ENCODE results near the gene ASPRV1.

The ASPRV1 gene

DNA sequence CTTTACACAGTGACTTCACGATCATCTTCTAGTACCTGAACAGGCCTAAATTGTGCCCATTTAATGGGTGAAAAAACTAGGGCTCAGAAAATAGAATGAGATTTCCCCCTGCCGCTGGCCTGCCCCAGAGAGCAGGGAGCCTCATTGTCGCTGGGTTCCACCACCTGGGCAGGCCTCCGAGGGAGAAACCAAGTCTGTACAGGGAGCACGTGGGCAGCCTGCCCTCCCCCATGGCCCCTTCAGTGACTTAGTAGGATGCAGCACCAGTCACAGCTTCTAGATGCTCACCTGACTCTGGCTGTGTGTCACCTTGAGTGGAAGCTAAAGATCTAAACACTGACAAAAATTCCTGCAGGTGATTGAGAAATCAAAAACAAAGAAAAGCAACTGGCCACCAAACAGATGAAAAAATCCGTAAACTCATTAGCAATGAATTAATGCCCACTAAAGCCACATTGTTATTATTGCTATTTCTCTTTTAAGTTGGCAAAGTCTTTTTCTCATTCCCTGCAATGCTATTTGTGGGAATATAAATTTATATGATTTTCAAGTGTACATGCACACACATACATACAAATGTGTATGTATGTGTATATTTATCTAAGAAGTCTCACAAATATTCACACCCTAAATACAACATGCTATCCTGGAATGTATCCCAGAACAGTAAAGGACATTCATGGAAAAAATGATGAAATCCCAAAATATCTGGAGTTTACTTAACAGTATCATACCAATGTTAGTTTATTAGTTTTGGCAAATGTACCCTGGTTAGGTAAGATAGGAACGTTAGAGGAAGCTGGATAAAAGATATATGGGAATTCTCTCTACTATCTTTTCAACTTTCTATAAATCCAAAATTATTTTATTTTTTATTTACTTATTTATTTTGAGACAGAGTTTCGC lies 18.7 kb upstream of the ASPRV1 start:
- TF ChIP-seq POLR2AphosphoS5 (IDR thresholded peaks at IDR 0.05; ENCODE audit: low read depth, low read length): no peak
- no peak for TF ChIP-seq FOXP2 (optimal IDR thresholded peaks at IDR 0.05; ENCODE audit: borderline replicate concordance, extremely low read depth, extremely low read length, insufficient read depth)
- TF ChIP-seq TAF1 (IDR thresholded peaks at IDR 0.05; ENCODE audit: borderline replicate concordance, insufficient read depth, low read length): no peak
- TF ChIP-seq SIN3A (IDR thresholded peaks at IDR 0.05; ENCODE audit: borderline replicate concordance, insufficient read depth, low read length): no peak
- TF ChIP-seq, protein P1, sequence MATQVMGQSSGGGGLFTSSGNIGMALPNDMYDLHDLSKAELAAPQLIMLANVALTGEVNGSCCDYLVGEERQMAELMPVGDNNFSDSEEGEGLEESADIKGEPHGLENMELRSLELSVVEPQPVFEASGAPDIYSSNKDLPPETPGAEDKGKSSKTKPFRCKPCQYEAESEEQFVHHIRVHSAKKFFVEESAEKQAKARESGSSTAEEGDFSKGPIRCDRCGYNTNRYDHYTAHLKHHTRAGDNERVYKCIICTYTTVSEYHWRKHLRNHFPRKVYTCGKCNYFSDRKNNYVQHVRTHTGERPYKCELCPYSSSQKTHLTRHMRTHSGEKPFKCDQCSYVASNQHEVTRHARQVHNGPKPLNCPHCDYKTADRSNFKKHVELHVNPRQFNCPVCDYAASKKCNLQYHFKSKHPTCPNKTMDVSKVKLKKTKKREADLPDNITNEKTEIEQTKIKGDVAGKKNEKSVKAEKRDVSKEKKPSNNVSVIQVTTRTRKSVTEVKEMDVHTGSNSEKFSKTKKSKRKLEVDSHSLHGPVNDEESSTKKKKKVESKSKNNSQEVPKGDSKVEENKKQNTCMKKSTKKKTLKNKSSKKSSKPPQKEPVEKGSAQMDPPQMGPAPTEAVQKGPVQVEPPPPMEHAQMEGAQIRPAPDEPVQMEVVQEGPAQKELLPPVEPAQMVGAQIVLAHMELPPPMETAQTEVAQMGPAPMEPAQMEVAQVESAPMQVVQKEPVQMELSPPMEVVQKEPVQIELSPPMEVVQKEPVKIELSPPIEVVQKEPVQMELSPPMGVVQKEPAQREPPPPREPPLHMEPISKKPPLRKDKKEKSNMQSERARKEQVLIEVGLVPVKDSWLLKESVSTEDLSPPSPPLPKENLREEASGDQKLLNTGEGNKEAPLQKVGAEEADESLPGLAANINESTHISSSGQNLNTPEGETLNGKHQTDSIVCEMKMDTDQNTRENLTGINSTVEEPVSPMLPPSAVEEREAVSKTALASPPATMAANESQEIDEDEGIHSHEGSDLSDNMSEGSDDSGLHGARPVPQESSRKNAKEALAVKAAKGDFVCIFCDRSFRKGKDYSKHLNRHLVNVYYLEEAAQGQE (IDR thresholded peaks at IDR 0.05; ENCODE audit: insufficient read depth in 1 of 2, low read depth in 2 of 2, low read length in 2 of 2): no peak

DNA sequence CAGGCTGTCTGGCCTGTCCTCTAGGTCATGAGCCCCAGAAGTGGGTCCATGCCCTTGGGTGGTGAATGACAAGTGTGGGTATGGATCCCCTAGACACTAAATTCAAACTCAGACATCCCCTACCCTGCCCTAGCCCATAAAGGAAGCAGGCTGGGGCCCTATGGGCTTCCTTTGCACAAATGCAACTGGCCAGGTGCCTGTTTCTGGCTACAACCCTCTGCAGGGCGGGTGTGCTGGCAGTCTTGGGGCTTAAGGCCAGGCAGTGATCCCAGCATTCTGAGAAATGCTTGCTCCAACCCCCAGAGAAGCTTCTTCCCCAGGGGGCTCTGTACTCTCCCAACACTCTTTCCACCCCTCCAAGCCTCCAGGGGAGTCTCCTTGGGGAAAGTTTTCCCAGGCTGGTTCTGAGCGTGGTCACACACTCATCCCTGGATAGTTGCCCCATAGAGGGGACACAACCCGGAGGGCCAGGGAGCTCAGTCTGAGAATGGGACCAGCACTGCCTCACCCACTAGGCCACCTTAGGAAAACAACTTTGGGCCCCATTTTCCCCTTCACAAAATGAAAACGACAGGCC lies 16.6 kb upstream of the ASPRV1 start:
- TF ChIP-seq POLR2AphosphoS5 (IDR thresholded peaks at IDR 0.05; ENCODE audit: low read depth, low read length) (no peak), TAF1 (IDR thresholded peaks at IDR 0.05; ENCODE audit: borderline replicate concordance, insufficient read depth, low read length) (no peak), SIN3A (IDR thresholded peaks at IDR 0.05; ENCODE audit: borderline replicate concordance, insufficient read depth, low read length) (no peak), FOXP2 (optimal IDR thresholded peaks at IDR 0.05; ENCODE audit: borderline replicate concordance, extremely low read depth, extremely low read length, insufficient read depth) (no peak)
- TF ChIP-seq, protein P1 (IDR thresholded peaks at IDR 0.05; ENCODE audit: insufficient read depth in 1 of 2, low read depth in 2 of 2, low read length in 2 of 2): no peak

DNA sequence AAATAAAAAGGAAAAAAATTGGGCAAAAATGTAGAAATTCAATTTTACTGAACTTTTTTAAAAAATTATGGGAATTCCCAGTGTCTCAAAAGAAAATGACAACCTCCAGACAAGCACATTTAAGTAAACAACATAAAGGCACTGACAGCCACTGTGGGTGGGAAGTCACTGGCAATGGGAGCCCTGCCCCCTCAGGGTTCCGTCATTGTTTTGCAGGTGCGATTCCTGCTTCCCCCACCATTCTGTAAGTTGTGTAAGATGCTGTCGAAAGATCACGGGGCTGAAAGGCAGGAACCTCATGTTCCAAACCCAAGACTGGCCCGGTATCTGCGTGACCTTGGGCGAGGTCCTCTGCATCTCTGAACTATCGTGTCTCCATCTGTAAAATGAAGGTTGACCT lies 15.8 kb upstream of the ASPRV1 start:
- TF ChIP-seq, protein P1 (IDR thresholded peaks at IDR 0.05; ENCODE audit: insufficient read depth in 1 of 2, low read depth in 2 of 2, low read length in 2 of 2): no peak
- TF ChIP-seq SIN3A (IDR thresholded peaks at IDR 0.05; ENCODE audit: borderline replicate concordance, insufficient read depth, low read length): no peak
- TF ChIP-seq FOXP2 (optimal IDR thresholded peaks at IDR 0.05; ENCODE audit: borderline replicate concordance, extremely low read depth, extremely low read length, insufficient read depth): no peak
- no peak for TF ChIP-seq TAF1 (IDR thresholded peaks at IDR 0.05; ENCODE audit: borderline replicate concordance, insufficient read depth, low read length)
- no peak for TF ChIP-seq POLR2AphosphoS5 (IDR thresholded peaks at IDR 0.05; ENCODE audit: low read depth, low read length)

DNA sequence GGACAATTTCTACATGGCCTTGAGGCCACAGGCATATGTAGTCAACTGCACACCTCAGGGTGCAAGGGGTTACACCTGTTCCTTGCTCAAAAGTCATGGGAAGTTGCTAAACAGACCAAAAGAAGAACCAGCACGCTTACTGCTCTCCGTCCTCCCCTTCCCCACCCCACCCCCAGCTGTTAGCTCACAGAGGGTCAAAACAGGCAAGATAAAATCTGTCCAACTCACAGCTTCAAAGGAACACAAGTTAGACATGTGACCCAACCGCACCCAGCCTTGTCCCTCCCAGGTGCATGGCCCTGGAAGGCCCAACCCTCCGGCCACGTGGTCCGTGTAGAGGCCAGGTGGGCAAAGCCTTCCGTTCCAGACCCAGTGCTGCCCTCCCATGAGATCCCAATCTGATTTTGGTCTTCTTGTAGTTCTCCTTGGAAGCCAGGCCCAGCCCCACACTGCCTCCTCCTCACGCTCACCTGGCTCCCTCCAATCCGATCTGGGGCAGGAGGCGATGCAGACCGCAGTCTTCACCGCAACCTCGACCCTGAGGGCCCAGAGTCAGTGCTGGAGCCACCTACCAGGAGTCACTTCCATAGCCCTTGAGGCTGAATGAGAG lies 14.5 kb upstream of the ASPRV1 start:
- TF ChIP-seq SIN3A (IDR thresholded peaks at IDR 0.05; ENCODE audit: borderline replicate concordance, insufficient read depth, low read length): no peak
- TF ChIP-seq POLR2AphosphoS5 (IDR thresholded peaks at IDR 0.05; ENCODE audit: low read depth, low read length): no peak

DNA sequence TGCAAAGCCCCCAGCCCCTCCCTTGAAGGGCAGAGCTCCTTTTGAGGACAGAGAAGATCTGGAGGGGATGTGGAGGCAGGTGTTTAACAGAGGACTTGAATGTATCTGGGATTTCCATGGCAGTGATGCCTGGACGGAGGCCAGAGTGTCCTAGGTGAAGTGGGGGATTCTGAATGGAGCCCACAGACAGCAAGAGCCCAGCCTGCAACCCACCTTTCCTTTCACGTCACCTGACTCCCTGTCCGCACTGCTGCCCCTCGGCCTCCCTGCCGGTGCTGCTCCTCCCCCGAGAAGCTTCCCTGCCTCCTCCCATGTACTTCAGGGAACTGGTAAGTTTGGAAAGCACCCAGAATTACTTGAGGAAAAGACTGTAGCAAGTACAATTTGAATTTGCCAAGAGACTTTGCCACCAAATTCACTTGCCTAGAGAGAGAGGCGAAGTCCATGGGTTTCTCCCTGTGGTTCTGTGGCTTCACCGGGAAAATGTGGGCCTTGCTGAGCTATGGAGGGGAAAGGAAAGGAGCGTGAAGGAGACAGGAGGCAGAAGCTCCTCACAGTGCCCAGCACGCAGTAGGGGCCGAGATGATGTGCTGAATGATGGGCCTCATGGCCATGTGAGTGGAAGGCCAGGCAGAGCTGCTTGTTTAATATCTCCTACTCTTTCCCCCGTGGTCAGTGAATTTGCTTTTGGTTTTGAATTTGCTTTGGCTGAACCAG lies 13.9 kb upstream of the ASPRV1 start:
- TF ChIP-seq POLR2AphosphoS5 (IDR thresholded peaks at IDR 0.05; ENCODE audit: low read depth, low read length) (no peak), TAF1 (IDR thresholded peaks at IDR 0.05; ENCODE audit: borderline replicate concordance, insufficient read depth, low read length) (no peak), FOXP2 (optimal IDR thresholded peaks at IDR 0.05; ENCODE audit: borderline replicate concordance, extremely low read depth, extremely low read length, insufficient read depth) (no peak), SIN3A (IDR thresholded peaks at IDR 0.05; ENCODE audit: borderline replicate concordance, insufficient read depth, low read length) (no peak)
- TF ChIP-seq, protein P1 (IDR thresholded peaks at IDR 0.05; ENCODE audit: insufficient read depth in 1 of 2, low read depth in 2 of 2, low read length in 2 of 2): no peak

All from PFSK-1 (cell line).